Nephron progenitor cell (in vitro differentiated cells): ENCODE data around the gene STEAP1B.

Experiments
- DNase-seq: peaks from one replicate; pipeline ENCODE4 v3.0.0; 2021
- H3K27ac Mint-ChIP-seq: 2 replicates; pipeline ENCODE4 v1.8.0; 2021; ENCODE audit warnings: mild to moderate bottlenecking, moderate library complexity, mixed read lengths
- H3K27me3 Mint-ChIP-seq: 2 replicates; pipeline ENCODE4 v1.8.0; 2021; ENCODE audit warnings: mild to moderate bottlenecking, low read depth, mixed read lengths; ENCODE audit not compliant: poor library complexity
- H3K36me3 Mint-ChIP-seq: 2 replicates; pipeline ENCODE4 v1.8.0; 2021; ENCODE audit warnings: low read depth, mixed read lengths
- H3K4me1 Mint-ChIP-seq: 2 replicates; pipeline ENCODE4 v1.8.0; 2021; ENCODE audit warnings: mixed read lengths
- H3K4me3 Mint-ChIP-seq: 2 replicates; pipeline ENCODE4 v1.8.0; 2021; ENCODE audit warnings: mild to moderate bottlenecking, moderate library complexity, mixed read lengths
- H3K9me3 Mint-ChIP-seq: 2 replicates; pipeline ENCODE4 v1.8.0; 2021; ENCODE audit warnings: mild to moderate bottlenecking, moderate library complexity, mixed read lengths
- CTCF ChIP-seq: fragments of 200-600 bp; sonication (generic); IDR thresholded peaks from 2 replicates; pipeline ENCODE4 v1.5.0; 2021; ENCODE audit warnings: antibody characterized with exemption

The STEAP1B gene

DNA sequence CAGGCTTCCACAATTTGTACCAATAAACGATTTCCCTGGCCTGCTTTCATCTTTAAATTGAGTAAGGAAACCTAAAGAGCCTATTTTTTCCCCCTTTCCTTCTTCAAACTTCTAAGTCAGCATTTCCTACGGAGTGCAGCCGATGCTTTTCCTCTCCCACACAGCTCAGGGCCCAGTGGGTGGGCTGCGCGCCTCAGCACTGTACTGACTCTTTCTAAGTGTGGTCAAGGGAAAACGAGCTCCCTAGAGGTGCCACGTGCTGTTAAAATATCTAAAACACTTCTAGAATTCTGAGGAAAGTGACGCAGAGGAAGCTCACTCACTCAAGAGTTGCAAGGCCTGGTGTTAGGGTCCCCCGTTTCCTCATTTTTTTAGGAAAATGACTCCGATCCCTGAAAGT, 29.0 kb downstream of the STEAP1B start:
- DNase-seq = no peak
- no peaks in the 10 kb centered on the region for H3K4me1 Mint-ChIP-seq
- H3K36me3 Mint-ChIP-seq = no peaks in the 10 kb centered on the region
- H3K27ac Mint-ChIP-seq = no peak overlapping the region
- H3K4me3 Mint-ChIP-seq = no peak overlapping the region
- peaks cover 9% of the 10 kb centered on the region for H3K27me3 Mint-ChIP-seq
- peaks cover 7% of the 10 kb centered on the region for H3K9me3 Mint-ChIP-seq
- no peak for TF ChIP-seq CTCF

DNA sequence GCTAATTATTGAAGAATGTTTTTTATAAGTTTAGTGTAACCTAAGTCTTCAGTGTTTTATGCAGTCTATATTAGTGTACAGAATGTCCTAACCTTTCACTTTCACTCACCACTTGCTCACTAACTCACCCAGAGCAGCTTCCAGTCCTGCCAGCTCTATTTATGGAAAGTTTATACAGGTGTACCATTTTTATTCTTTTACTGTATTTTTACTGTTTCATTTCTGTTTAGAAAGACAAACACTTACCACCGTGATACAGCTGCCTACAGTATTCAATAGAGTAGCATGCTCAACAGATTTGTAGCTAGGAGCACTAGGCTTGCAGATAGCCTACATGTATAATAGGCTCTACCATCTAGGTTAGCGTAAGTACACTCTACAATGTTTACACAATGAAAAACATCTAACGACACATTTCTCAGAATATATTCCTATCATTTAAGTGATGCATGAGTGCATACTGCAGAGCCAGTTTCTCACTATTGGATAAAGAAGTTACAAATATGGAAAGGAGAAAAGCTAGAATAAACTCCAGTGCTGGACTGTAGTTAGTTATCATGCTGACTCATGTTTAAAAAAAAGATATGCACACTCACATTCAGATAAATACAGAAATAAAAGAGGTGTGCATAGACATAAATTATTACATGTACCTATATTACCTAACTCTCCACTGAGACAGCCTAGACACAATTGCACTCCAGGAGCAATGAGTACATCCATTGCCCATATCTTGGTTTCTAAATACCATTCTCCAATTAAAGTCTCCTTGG, 30.4 kb downstream of the STEAP1B start:
- no peak for TF ChIP-seq CTCF
- Mint-ChIP-seq H3K4me1 (no peaks in the 10 kb centered on the region), H3K27me3 (peaks cover 5% of the 10 kb centered on the region), H3K9me3 (peaks cover 7% of the 10 kb centered on the region), H3K4me3 (no peak overlapping the region), H3K27ac (no peak overlapping the region), H3K36me3 (no peaks in the 10 kb centered on the region)
- no peak for DNase-seq

DNA sequence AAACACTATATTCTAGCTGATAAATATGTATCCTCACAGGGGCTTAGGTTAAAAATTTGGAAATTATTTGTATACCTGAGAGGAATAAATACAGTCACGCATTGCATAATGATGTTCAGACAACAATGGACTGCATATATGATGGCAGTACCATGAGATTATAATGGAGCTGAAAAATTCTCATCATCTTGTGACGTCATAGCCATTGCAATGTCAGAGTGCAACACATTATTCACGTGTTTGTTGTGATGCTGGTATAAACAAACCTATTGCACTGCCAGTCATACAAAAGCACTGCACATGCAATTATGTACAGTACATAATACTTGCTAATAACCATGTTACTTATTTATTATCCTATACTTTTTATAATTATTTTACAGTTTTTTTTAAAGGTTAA, 31.4 kb downstream of the STEAP1B start:
- no peak for DNase-seq
- H3K9me3 Mint-ChIP-seq = peaks cover 7% of the 10 kb centered on the region
- H3K4me3 Mint-ChIP-seq = no peak overlapping the region
- peaks cover 4% of the 10 kb centered on the region for H3K27me3 Mint-ChIP-seq
- H3K27ac Mint-ChIP-seq = no peak overlapping the region
- no peaks in the 10 kb centered on the region for H3K36me3 Mint-ChIP-seq
- H3K4me1 Mint-ChIP-seq = no peaks in the 10 kb centered on the region
- no peak for TF ChIP-seq CTCF

DNA sequence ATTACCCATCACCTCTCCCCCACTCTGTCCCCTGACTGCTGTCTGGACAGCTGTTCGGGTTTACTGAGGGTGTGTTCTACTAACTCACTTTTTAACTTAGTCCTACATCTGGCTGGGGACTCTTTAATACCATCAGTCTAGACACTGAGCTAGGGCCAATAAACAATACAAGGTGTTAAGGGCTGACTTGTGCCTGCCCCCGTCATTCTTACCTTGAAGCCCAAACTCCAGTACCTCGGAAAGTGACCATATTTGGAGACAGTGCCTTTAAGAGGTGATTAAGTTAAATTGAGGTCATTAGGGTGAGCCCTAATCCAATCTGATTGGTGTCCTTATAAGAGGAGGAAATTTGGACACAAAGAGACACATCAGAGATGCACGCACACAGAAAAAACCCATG, 35.7 kb downstream of the STEAP1B start:
- H3K27ac Mint-ChIP-seq = no peak overlapping the region
- H3K9me3 Mint-ChIP-seq = peaks cover 8% of the 10 kb centered on the region
- no peaks in the 10 kb centered on the region for H3K4me1 Mint-ChIP-seq
- H3K4me3 Mint-ChIP-seq = no peak overlapping the region
- TF ChIP-seq CTCF = no peak
- H3K27me3 Mint-ChIP-seq = peaks cover 3% of the 10 kb centered on the region
- no peaks in the 10 kb centered on the region for H3K36me3 Mint-ChIP-seq
- no peak for DNase-seq

- Mint-ChIP-seq H3K4me3 (no peak overlapping the region), H3K4me1 (no peaks in the 10 kb centered on the region), H3K9me3 (peaks cover 8% of the 10 kb centered on the region), H3K36me3 (no peaks in the 10 kb centered on the region), H3K27ac (no peak overlapping the region), H3K27me3 (peaks cover 9% of the 10 kb centered on the region)
- TF ChIP-seq CTCF = no peak
- DNase-seq = no peak
These were observed 39.5 kb downstream of the STEAP1B start for GRCh38 chr7:22460363-22460988.

DNA sequence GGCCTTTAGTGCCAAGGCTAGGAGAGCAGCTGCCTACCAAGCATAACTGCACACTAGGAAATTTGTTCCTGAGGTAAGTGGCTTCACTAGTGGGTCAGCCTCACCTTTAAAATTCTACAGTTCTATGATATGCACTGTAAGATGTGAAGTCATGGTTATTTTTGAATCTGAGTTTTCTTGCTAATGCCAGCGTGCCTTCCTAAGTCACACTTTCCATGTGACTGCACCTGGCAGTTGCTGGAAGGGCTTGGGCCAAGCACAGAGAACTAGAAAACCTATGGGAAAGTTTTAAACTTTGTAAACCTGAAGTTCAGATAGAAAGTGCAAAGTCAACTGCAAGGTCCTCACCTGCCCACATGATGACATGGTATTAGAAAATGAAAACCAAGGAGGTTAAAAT, 42.5 kb downstream of the STEAP1B start:
- no peak for DNase-seq
- H3K27ac Mint-ChIP-seq = no peak overlapping the region
- H3K4me3 Mint-ChIP-seq = no peak overlapping the region
- H3K36me3 Mint-ChIP-seq = no peaks in the 10 kb centered on the region
- H3K27me3 Mint-ChIP-seq = peaks cover 16% of the 10 kb centered on the region
- H3K4me1 Mint-ChIP-seq = peaks cover 8% of the 10 kb centered on the region
- no peak for TF ChIP-seq CTCF
- H3K9me3 Mint-ChIP-seq = no peaks in the 10 kb centered on the region
